Measurements from ENCODE around the gene F7.
A peak's percentile ranks its signal among the peaks of the same experiment; 100 is the strongest.

F7 gene

GRCh38 chr13:113138792-113139551, 33.4 kb downstream of the F7 start:
- DNase-seq (ENCODE audit: low read depth in 3 of 3) = no peak

GRCh38 chr13:113139577-113139976, 34.0 kb downstream of the F7 start:
- no peak for DNase-seq (ENCODE audit: low read depth in 3 of 3)

- DNase-seq (ENCODE audit: low read depth in 3 of 3) = no peak
These were observed 35.3 kb downstream of the F7 start for GRCh38 chr13:113140677-113141600.

- no peak for DNase-seq (ENCODE audit: low read depth in 3 of 3)
These were observed 36.0 kb downstream of the F7 start for GRCh38 chr13:113141601-113141970.

GRCh38 chr13:113142876-113143275, 37.3 kb downstream of the F7 start:
- DNase-seq (ENCODE audit: low read depth in 3 of 3) = no peak

GRCh38 chr13:113143466-113144254, 38.1 kb downstream of the F7 start:
- no peak for DNase-seq (ENCODE audit: low read depth in 3 of 3)

- DNase-seq (ENCODE audit: low read depth in 3 of 3) = no peak
These were observed 38.7 kb downstream of the F7 start for GRCh38 chr13:113144255-113144629.

GRCh38 chr13:113145496-113145895, 39.9 kb downstream of the F7 start:
- DNase-seq (ENCODE audit: low read depth in 3 of 3) = peak in 2 of 3 donors; percentile 24 to 72

- no peak for DNase-seq (ENCODE audit: low read depth in 3 of 3)
These were observed 40.5 kb downstream of the F7 start for GRCh38 chr13:113145911-113146598.

- no peak for DNase-seq (ENCODE audit: low read depth in 3 of 3)
These were observed 41.2 kb downstream of the F7 start for GRCh38 chr13:113146750-113147149.

- no peak for DNase-seq (ENCODE audit: low read depth in 3 of 3)
These were observed 41.6 kb downstream of the F7 start for GRCh38 chr13:113147206-113147605.

- no peak for DNase-seq (ENCODE audit: low read depth in 3 of 3)
These were observed 42.8 kb downstream of the F7 start for GRCh38 chr13:113148407-113148806.

- no peak for DNase-seq (ENCODE audit: low read depth in 3 of 3)
These were observed 43.4 kb downstream of the F7 start for GRCh38 chr13:113148940-113149503.

GRCh38 chr13:113149711-113150549, 44.3 kb downstream of the F7 start:
- DNase-seq (ENCODE audit: low read depth in 3 of 3) = no peak

- DNase-seq (ENCODE audit: low read depth in 3 of 3) = no peak
These were observed 45.2 kb downstream of the F7 start for GRCh38 chr13:113150550-113151365.

GRCh38 chr13:113151745-113152690, 46.4 kb downstream of the F7 start:
- DNase-seq (ENCODE audit: low read depth in 3 of 3) = no peak

GRCh38 chr13:113152691-113152983, 47.0 kb downstream of the F7 start:
- DNase-seq (ENCODE audit: low read depth in 3 of 3) = no peak

- DNase-seq (ENCODE audit: low read depth in 3 of 3) = no peak
These were observed 47.6 kb downstream of the F7 start for GRCh38 chr13:113152984-113153809.
